Esophagus mucosa (tissue), 1 donor: Measurements from ENCODE around the gene TDRD9. TPM values are rescaled to one million over a fixed set of nuclear protein-coding genes. Genes with fewer than 3 reads are reported as not detected.

Experiments used
- ATAC-seq: fragments of 200-7000 bp; cut with Tn5 transposase; one replicate; pipeline ENCODE4 v1.9.1; 2020
- total RNA-seq: library from RNA; stranded (reverse); gene quantifications from one replicate; pipeline ENCODE4 v1.2.4, GENCODE V29; 2023
- donor health status: DM: yes; HTN: yes; CAD: no.

TDRD9 gene
- total RNA-seq, 1 donor from 2014 or later, result 0.16 TPM

DNA sequence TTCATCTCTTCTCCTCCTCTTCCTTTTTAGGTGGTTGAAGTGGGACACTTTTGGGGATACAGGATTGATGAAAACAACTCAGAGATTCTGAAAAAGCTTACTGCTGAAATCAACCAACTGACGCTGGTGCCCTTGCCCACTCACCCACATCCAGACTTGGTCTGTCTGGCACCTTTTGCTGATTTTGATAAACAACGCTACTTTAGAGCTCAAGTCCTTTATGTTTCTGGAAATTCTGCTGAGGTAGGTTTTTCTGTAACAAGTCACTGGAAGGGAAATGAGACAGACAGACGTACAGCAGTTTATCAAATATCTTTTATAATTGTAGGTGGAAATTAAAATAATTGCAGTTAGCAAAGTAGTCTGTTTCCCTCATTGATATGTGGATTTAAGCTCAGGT, 97.3 kb downstream of the TDRD9 start:
- ATAC-seq, result no peak

DNA sequence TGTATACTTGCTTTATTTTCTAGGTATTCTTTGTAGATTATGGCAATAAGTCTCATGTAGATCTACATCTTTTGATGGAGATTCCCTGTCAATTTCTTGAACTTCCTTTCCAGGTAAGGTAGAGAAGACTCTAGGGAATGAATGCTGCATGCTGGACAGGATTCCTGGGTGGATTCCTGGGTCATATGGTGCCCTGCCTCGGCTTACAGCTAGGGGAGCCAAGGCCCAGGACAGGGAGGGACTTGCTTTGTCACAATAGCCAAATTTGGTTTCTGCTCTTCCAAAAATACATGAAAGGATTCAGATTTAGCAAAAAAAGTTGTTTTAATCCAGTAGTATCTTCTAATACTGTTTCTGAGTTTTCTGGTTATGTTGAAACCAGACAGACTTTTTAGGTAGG, 97.8 kb downstream of the TDRD9 start:
- no peak for ATAC-seq

DNA sequence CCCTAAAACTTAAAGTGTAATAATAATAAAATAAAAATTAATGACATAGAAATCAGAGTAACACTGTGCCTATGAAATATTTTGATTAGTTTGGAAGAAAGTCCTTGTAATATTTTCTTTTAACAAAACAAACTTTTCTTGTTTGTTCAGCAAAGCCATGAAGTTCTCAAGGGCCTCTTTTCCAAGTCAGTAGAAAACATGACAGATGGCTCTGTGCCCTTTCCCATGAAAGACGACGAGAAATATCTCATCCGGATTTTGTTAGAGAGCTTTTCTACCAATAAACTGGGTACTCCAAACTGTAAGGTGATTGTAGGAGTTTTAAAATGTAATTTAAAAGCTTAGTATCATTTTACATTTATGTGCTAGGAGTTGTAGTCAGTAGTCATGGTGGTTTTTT, 102.7 kb downstream of the TDRD9 start:
- ATAC-seq, result no peak

DNA sequence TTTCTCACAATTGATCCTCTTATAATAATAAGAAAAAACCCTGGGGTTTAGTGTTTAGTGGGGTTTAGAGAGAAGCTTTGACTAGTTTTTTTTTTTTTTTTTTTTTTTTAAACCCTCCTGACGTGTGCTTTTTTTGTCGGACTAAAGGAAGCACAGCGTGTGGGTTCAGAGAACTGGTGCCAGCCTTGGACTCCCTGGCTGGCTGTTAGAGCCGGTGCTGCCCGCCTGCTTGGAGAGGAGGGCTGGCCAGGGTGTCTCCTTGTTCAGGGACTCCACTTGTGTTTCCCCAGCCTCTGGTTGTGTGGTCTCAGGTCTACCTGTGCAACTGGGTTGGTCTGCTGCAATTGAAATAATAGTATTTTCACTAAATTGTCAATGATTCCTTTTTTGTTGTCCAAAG, 103.1 kb downstream of the TDRD9 start:
- ATAC-seq, result no peak

DNA sequence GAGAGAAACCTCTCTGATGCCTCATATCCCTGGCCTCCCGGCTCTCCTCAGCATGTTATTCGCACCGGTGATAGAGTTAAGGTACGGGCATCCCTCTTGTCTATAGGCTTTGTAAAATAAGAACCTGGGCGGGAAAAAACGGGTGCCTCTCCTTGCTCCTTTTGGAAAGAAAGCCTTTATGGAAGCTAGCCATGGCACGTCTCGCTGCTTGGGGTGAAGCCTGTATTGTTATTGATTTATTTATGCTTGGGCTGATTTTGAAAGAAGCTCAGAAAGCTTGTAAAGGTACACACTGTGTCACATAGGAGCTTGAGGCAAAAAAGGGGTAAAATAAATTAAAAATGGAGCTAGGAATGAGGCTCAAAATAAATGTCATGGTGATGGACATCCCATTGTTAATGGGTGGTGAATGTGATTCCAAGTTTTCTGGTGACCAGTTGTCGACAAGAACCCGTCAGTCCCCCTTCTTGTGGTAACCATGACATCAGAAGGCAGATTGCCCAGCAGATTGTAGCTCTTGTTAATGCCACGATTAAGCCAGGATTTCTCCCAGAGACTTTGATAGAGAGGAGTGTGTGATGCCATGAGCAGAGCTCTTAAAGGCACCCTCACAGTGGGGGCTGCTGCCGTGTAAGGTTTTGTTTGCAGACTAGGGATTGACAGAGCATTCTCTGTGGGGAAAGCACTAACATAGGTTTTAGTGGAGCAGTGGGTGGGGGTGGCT, 106.9 kb downstream of the TDRD9 start:
- no peak for ATAC-seq

DNA sequence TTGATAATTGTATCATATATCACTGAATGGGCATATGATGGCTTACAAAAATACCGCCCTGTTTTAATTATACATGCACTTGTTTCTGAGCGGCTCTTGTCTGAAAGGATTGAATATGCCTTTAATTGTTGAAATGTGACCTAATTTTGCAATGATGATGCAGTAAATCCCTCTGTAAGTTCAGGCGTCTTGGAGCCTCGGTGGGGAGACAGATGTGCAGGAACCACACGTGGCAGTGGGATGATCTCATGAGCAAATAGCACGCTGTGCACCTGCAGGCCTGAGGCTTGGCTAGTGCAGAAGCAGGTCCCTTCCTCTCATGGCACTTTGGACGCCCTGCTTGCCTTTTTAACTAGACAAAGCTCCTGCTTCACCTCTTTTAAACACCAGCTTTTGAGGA, 108.0 kb downstream of the TDRD9 start:
- no peak for ATAC-seq

DNA sequence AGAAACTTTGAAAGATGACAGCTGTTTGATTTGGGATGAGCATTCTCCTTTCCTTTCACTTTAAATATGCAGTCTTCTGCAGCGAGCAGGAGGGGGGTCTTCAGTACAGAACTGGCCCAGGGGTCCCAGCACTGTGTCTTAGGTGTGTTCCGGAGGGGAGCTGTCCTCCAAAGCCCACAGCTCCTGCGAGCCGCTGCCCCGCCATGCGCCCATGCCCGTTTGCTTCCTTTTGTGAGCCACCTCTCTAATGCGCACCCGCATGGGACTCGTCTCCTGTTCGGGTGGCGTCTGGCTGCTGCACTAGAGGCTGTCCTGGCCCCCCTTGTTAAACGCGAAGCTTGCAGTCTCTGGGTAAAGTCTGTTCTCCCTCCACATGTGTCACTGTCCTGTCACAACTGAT, 108.8 kb downstream of the TDRD9 start:
- ATAC-seq, result no peak

DNA sequence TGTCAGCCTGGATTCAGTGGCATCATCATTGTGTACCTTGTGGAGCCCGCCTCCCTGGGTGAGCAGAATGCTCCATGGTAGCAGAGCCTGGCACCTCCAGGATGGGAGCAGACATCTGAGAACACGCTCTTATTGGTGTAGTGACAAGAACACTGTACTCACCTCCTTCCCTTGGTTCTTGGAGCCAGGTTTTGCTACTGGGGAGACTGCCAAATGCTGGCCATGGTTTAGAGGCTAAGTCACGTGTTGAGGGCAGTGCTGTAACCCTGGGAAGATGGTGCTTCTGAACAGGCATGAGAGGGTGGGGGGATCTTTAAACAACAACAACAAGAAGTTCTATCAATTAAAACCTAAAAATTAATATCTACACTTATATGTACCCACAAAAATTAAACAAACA, 109.6 kb downstream of the TDRD9 start:
- ATAC-seq, result no peak

DNA sequence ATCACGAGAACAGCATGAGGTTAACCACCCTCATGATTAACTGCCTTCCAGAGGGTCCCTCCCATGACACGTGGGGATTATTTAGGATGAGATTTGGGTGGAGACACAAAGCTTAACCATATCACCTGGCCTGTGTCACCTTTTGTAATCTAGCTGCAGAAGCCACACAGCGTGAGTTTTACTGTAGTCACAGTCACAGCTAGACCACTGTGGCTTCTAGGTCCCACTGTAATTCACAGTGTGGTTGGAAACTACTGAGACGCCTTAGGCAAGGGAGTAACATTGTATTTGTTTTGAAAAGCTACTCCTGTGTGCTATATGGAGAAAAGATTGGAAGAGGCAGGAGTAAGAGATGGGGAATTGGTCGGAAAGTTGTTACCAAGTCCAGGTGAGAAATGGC, 111.0 kb downstream of the TDRD9 start:
- no peak for ATAC-seq

DNA sequence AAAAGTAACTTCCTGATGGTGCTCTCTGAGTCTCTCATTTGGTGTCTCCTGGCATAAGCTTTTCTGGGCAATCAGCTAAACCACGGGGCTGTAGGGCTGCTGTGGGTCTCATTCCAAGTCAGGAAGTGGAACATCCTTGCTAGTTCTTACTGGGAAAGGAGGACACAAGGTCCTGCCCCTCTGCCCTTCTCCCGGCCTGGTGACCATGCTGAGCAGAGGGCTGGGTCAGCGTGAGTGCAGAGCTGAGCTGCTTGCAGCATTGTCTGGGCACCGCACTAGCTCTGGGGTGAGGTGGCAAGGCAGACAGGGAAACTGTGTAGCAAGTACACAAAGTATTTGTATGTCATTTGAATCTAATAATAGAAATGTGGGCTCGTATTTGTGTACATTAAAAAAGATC, 112.3 kb downstream of the TDRD9 start:
- ATAC-seq, result no peak

DNA sequence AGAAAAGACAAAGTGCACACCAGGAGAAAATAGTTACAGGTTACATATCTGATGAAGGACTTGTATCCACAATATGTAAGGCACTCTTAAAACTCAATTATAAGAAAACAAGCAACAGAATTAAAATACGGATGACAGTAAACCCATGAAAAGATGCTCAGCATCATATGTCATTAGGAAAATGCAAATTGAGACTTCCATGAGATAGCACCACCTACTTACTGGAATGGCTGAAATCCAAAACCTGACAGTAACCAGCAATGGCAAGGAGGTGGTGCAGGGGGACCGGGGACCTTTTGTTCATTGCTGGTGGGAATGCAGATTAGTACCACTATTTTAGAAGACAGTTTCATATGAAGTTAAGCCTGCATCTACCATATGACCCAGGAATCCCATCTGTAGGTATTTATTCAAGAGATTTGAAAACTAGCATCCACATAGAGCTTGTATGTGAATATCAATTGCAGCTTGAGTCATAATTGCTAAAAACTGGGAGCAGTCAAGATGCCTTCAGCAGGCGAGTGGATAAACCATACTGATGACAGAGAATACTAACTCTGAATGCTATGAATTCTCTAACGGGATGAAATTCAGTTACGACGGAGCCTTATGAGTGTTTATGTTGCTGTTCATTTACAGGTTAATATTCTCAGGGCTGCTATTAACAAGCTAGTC, 113.3 kb downstream of the TDRD9 start:
- no peak for ATAC-seq

DNA sequence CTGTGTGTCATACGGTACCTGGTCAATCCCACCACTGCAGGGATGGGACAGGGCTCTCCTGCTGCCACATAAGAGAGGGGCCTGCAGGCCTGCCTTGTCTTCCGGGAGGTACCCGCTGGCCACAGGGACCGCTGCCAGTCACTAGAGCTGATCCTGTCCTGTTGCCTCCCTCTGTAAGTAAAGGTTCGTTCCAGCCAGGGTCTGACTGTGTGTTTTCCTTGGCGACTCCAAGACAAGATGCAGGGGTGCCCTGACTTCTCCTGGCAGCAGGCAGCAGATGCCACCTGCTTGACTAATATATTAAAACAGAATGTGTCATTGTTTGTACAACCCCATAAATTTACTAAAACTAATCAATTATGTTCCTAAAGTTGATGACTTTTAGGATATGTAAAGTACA, 115.8 kb downstream of the TDRD9 start:
- ATAC-seq, result no peak

DNA sequence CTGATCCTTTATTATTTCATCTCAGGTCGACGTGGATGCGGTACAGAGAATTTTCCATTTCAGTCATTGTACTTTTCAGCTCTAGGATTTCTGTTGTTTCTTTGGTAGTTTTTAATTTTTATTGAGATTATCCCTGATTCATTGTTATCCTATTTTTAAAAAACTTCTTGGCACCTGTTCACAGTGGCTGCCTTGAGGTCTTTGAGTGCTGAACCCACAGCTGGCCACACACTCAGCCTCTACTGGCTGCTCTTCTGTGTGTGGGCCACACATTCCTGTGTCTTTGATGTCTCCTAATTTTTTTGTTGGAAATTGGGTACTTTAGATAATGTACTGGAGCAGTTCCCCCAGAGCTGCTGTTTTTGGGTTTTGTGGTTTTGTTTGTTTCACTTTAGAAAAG, 119.5 kb downstream of the TDRD9 start:
- no peak for ATAC-seq

DNA sequence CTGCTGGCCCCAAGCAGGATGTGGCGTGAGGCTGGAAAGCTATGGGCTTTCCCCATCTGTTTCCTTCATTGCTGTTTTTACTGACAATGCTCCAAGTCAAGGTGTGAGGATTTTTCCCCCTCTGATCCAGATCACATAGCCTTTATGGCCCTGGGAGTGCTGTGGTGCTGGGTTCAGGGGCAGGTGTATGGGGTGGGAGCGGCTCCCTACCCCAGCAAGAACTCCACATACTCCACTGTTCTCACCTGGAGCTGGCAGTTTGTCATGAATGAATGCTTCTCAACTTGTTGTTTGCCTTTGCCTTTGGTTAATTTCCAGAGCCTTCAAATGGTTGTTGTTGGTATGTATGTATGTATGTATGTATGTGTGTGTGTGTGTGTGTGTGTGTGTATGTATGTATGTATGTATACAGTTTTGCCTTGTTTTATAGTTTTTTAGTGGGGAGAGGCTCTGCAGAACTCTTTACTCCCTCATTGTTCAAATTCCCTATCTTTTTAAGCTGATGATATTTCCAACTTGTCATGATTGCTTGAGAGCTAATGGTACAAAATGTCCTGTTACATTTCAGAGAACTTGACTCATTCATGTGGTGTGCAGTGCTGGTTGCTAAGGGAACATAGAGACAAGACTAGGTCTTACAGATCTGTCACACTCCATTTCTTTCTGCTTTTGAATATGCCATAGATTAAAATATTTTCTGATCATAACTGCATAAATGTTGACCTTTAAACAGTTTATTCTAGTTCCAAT, 120.7 kb downstream of the TDRD9 start:
- no peak for ATAC-seq

DNA sequence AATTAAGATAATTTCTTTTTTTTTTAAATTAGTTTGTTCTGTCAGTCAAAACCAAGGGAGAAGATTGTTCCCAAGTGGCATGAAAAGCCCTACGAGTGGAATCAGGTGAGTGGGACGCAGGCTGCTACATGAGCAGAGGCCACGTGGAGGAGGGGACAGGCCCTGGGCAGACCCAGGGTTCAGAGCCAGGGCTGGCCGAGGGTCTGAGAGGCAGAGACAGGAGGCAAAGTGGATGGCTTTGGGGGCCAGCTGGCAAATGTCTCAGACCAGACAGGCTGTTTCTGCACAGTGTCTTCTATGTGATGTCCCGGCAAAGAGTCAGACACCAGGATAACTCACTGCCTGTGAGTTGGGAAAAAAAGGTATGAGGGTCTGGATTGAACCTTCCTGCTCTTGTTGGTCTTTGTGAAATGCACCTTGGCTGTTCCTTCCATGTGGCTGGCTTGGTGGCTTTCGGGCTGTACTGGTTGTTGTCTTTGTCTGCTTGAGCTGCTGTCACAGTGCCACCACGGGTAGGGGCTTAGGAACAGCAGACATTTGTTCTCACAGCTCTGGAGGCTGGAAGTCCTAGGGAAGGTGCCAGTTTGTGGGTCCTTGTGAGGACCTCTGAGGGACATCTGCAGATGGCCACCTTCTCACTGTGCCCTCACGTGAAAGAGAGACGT, 121.5 kb downstream of the TDRD9 start:
- ATAC-seq, result no peak

DNA sequence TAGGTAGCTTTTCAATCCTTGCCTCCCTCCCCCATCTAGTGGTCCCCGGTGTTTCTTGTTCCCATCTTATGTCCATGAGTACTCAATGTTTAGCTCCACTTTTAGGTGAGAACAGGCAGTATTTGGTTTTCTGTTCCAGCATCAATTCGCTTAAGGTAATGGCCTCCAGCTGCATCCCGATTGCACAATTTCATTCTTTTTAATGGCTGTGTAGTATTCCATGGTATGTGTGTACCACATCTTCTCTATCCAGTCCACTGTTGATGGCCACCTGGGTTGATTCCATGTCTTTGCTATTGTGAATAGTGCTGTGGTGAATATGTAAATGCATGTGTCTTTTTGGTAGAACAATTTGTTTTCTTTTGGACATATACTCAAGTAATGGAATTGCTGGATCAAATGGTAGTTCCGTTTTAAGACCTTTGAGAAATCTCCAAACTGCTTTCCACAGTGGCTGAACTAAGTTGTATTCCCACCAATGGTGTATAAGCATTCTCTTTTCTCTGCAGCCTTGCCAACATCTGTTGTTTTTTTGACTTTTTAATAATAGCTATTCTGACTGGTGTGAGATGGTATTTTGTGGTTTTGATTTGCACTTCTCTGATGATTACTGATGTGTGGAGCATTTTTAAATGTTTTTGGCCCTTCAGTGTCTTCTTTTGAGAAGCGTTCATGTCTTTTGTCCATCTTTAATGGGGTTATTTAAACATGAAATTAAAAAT, 123.0 kb downstream of the TDRD9 start:
- no peak for ATAC-seq

DNA sequence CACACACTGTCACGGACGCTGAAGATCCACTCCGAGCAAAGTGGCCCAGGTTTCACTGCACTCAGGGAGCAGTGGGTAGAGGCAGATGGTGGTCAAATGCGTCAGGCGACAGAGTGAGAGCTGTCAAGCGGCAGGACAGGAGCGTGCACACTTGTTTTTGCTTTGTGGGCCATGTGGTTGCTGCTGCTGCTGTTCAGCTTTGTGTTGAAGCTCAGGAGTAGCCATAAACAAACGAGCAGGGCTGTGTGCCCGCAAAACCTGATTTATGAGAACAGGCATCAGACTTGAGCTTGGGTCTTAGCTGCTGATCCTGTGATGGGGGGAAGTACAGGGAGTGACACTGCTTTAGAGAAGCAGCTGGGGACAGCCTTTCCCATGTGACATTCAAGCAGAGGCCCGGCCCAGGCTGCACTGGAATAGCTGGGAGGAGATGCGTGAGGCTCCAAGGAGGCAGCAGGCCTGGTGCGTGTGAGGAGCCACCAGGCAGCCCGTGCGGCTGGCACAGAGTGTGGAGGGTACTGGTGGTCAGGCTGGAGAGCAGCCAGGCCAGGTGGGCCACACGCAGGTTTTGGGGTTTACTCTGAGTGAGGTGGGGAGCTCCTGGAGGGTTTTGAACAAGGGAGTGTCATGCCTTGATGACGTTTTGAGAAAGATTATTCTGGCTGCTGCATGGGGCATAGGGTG, 126.1 kb downstream of the TDRD9 start:
- ATAC-seq, result peak; percentile 13

DNA sequence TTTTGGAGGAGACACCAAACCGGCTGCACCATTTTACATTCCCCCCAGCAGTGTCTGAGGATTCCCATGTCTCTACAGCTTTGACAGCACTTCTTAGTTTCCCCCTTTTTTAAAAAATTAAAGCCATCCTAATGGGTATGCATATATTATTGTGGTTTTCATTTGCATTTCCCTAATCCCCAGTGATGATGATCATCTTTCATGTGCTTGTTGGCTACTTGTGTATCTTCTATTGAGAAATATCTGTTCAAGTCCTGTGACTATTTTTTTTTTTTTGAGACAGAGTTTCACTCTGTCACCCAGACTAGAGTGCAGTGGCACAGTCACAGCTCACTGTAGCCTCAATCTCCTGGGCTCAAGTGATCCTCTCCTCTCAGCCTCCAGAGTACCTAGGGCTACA, 134.0 kb downstream of the TDRD9 start:
- ATAC-seq, result no peak

DNA sequence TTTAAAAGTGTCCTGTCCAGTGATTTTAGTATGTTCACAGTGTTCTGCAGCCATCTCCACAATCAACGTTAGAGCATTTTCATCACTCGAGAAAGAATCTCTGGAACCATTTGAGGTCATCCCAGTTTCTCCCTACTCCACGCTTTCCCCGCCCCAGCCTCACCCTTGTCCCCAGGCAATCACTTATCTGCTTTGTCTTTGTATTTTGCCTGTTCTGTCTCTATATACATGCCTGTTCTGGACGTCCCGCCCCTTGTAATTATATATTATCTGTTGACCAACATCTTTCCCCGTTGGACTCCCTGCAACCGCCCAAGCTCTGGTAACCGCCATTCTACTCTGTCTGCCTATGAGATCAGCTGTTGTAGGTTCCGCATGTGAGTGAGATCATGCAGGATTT, 135.7 kb downstream of the TDRD9 start:
- ATAC-seq, result no peak

DNA sequence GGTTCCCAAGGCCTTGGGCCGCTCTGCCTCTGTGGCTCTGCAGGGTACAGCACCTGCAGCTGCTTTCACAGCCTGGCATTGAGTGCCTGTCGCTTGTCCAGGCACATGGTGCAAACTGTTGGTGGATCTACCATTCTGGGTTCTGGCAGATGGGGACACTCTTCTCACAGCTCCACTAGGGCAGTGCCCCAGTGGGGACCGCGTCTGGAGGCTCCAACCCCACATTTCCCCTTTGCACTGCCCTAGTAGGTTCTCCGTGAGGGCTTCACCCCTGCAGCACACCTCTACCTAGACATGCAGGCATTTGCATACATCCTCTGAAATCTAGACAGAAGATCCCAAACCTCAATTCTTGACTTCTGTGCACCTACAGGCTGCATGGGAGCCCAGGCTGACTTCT, 138.0 kb downstream of the TDRD9 start:
- no peak for ATAC-seq

DNA sequence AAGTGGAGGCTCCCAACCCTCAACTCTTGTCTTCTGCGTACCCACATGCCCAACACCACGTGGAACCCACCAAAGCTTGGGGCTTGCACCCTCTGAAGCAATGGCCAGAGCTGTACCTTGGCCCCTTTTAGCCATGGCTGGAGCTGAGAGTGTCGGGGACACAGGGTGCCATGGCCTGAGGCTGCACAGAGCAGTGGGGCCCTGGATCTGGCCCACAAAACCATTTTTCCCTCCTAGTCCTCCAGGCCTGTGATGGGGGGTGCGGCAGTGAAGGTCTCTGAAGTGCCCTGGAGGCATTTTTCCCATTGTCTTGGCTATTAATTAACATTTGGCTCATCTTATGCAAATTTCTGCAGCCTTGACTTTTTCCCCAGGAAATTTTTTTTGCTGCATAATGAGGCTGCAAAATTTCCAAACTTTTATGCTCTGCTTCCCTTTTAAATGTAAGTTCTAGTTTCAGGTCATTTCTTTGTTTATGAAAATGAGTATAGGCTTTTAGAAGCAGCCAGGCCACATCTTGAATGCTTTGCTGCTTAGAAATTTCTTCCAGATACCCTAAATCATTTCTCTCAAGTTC, 138.6 kb downstream of the TDRD9 start:
- ATAC-seq, result no peak

DNA sequence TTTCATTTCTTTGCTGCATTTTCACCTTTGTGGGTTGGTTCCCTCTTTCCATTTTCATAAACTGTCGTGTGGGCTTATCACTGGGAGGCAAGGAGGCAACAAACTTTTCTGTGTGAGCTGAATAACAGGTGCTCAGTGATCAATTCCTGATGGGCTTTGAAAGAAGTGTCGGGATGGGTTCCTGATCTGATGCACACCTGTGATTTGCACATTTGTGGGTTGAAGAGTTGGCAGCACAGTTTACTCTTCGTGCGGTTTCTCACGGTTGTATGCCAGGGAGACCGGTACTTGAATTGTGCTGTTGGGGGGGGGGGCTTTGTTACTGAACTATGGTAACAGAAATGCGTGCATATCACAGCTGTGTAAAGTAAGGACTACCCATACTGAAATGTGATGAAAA, 141.3 kb downstream of the TDRD9 start:
- no peak for ATAC-seq
